Smooth muscle cell (in vitro differentiated cells): ENCODE results near the gene SLC45A2. TPM values are rescaled to one million over a fixed set of nuclear protein-coding genes. Genes with fewer than 3 reads are reported as not detected.

ENCODE experiments used
- DNase-seq: peaks from one replicate; lab custom pipeline; 2025; ENCODE audit not compliant: unreplicated experiment; lab: John Stamatoyannopoulos, UW
- H2AFZ ChIP-seq: fragments of 200-600 bp; sonication (generic); 2 replicates; pipeline ENCODE4 v1.6.0; 2016; ENCODE audit warnings: antibody characterized with exemption, low read depth, mild to moderate bottlenecking
- H3F3A ChIP-seq: fragments of 200-600 bp; sonication (generic); 2 replicates; pipeline ENCODE4 v1.6.0; 2017; ENCODE audit warnings: antibody characterized with exemption, low read depth
- H3K27ac ChIP-seq: fragments of 200-600 bp; sonication (generic); 2 replicates; pipeline ENCODE4 v1.5.1; 2016; ENCODE audit warnings: low read depth, mild to moderate bottlenecking
- H3K27me3 ChIP-seq: fragments of 200-600 bp; sonication (generic); 2 replicates; pipeline ENCODE4 v1.6.1; 2016; ENCODE audit warnings: low read depth, mild to moderate bottlenecking
- H3K36me3 ChIP-seq: fragments of 200-600 bp; sonication (generic); 2 replicates; pipeline ENCODE4 v1.5.1; 2016; ENCODE audit warnings: low read depth
- H3K4me1 ChIP-seq: fragments of 200-600 bp; sonication (generic); 2 replicates; pipeline ENCODE4 v1.5.1; 2016; ENCODE audit warnings: low read depth
- H3K4me2 ChIP-seq: fragments of 200-600 bp; sonication (generic); 2 replicates; pipeline ENCODE4 v1.6.0; 2016; ENCODE audit warnings: mild to moderate bottlenecking
- H3K4me3 ChIP-seq: fragments of 200-600 bp; sonication (generic); 2 replicates; pipeline ENCODE4 v1.5.1; 2016; ENCODE audit warnings: mild to moderate bottlenecking
- H3K79me2 ChIP-seq: fragments of 200-600 bp; sonication (generic); 2 replicates; pipeline ENCODE4 v1.6.0; 2016; ENCODE audit warnings: low read depth, mild to moderate bottlenecking
- H3K9ac ChIP-seq: fragments of 200-600 bp; sonication (generic); 2 replicates; pipeline ENCODE4 v1.6.0; 2016; ENCODE audit warnings: low read depth
- H3K9me3 ChIP-seq: fragments of 200-600 bp; sonication (generic); replicated peaks from 2 replicates; pipeline ENCODE4 v1.5.1; 2016; ENCODE audit warnings: low read depth
- H4K20me1 ChIP-seq: fragments of 200-600 bp; sonication (generic); 2 replicates; pipeline ENCODE4 v1.6.0; 2016; ENCODE audit warnings: low read depth
- CTCF ChIP-seq: fragments of 200-600 bp; sonication (generic); IDR thresholded peaks from 2 replicates; pipeline ENCODE4 v1.5.1; 2017; ENCODE audit warnings: borderline replicate concordance, mild to moderate bottlenecking, antibody characterized with exemption; ENCODE audit not compliant: insufficient read depth, poor library complexity, severe bottlenecking
- WGBS: methylation state at CpG from one replicate; pipeline ENCODE4 v1.1.7; 2016; ENCODE audit warnings: low lambda C conversion rate; 5-methylcytosine and 5-hydroxymethylcytosine counted together
- polyA plus RNA-seq: library from polyadenylated mRNA; unstranded; fragments of >200 nt; fragmentation: Nextera tagmentation; extraction: Ambion mirVana; gene quantifications from 2 replicates; pipeline ENCODE4 v1.2.1, GENCODE V29; 2016
- small RNA-seq: library from RNA; depleted of rRNA; stranded (forward); fragments of <200 nt; gene quantifications from one replicate; pipeline ENCODE3, GENCODE V24; 2014
- total RNA-seq: library from RNA; depleted of rRNA; stranded (reverse); fragments of >200 nt; gene quantifications from 2 replicates; pipeline ENCODE4 v1.2.3, GENCODE V29; 2014

The SLC45A2 gene
- total and polyA plus RNA-seq, 2 experiments from 2014 or later, result 0.36 to 0.59 TPM

GRCh38 chr5:33901156-33901555, 83.3 kb downstream of the SLC45A2 start:
- no peak for TF ChIP-seq CTCF
- no peaks in the 10 kb centered on the region for H3K4me1 ChIP-seq
- no peaks in the 10 kb centered on the region for H4K20me1 ChIP-seq
- H3K36me3 ChIP-seq, result no peaks in the 10 kb centered on the region
- H3K4me2 ChIP-seq, result no peak overlapping the region
- H3K27ac ChIP-seq, result no peak overlapping the region
- H3K9me3 ChIP-seq, result peaks cover 10% of the 10 kb centered on the region
- no peaks in the 10 kb centered on the region for H3K79me2 ChIP-seq
- no peak overlapping the region for H2AFZ ChIP-seq
- WGBS, result 37% methylated on average over 1 of the region's 1 CpG
- H3K4me3 ChIP-seq, result no peak overlapping the region
- no peak for DNase-seq
- no peaks in the 10 kb centered on the region for H3F3A ChIP-seq
- H3K27me3 ChIP-seq, result no peaks in the 10 kb centered on the region
- no peak overlapping the region for H3K9ac ChIP-seq

Small RNAs within 50 kb of the gene (small RNA-seq; reads per million reads assigned to genes)
- gene AC139783.1, result not detected

Other genes with a start within 250 kb of the SLC45A2 start
- gene ADAMTS12, start 92.7 kb downstream of the SLC45A2 start, total RNA-seq, result 84.9 and 97.4 TPM in 2 replicates
- gene ADAMTS12, start 92.7 kb downstream of the SLC45A2 start, polyA plus RNA-seq, result 21.4 and 34.3 TPM in 2 replicates
- gene RXFP3, start 48.3 kb downstream of the SLC45A2 start, total RNA-seq, result 0.54 TPM in 1 of 2 replicates, not detected in the other
- gene RXFP3, start 48.3 kb downstream of the SLC45A2 start, polyA plus RNA-seq, result 0.16 TPM in 1 of 2 replicates, not detected in the other
- gene AMACR, start 23.4 kb upstream of the SLC45A2 start, total RNA-seq, result 13.8 and 14.5 TPM in 2 replicates
- 14.1 and 14.5 TPM in 2 replicates for gene AMACR, start 23.4 kb upstream of the SLC45A2 start, polyA plus RNA-seq
- 3.7 and 8.3 TPM in 2 replicates for gene C1QTNF3, start 58.5 kb upstream of the SLC45A2 start, total RNA-seq
- 0.72 and 4.8 TPM in 2 replicates for gene C1QTNF3, start 58.5 kb upstream of the SLC45A2 start, polyA plus RNA-seq